TTC549 (cell line): Measurements from ENCODE around the gene TMIGD2.
A peak's percentile ranks its signal among the peaks of the same experiment; 100 is the strongest.
"Not testable (repeated sequence)": the region's sequence is repeated elsewhere in the genome, so short reads cannot be mapped to it uniquely, and the experiment has no call there.

ENCODE experiments used
- FAIRE-seq: peaks from 2 replicates; lab custom pipeline; 2012; peaks lifted over from hg19 to GRCh38; lab: Jason Lieb, UNC

The TMIGD2 gene, protein sequence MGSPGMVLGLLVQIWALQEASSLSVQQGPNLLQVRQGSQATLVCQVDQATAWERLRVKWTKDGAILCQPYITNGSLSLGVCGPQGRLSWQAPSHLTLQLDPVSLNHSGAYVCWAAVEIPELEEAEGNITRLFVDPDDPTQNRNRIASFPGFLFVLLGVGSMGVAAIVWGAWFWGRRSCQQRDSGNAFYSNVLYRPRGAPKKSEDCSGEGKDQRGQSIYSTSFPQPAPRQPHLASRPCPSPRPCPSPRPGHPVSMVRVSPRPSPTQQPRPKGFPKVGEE

DNA sequence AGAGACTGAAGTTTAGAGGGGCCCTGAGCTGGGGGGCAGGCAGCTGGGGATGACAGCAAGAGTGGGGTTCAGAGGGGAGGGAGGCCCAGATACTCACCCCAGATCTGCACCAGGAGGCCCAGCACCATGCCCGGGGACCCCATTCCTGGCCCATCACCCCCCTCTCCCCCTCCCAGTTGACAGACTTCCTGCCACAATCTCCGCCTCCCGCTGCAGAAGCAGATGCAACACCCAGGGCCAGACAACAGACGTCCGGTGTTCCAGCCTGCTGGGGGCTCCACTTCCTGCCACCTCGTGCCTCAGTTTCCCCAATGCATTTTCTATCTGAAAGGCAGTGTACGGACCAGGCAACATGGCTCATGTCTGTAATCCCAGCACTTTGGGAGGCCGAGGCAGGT is at the start of gene TMIGD2:
Gene TMIGD2, minus strand, starts transcription at position 147 of the 398 bp plus-strand sequence. Its CDS starts 4 bp downstream, at position 143.
- no peak for FAIRE-seq

DNA sequence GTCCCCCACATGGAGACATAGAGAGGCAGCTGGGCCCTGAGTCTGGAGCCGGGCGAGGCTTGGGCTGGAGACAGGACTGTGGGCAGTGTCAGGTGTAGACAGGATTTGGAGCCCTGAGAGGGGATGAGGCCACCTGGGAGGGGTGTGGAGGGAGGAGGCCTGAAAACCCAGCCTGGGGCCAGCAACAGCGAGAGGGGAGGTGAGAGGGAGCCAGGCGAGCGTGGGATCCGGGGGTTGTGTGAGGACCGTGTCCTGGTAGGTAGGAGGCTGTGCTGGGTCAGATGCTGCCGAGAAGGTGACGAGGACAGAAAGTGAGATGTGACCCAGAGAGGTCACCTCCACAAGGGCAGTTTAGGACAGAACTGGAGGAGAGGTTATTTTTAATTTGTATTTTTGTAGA is 48.5 kb upstream of the TMIGD2 start:
- FAIRE-seq: no peak

DNA sequence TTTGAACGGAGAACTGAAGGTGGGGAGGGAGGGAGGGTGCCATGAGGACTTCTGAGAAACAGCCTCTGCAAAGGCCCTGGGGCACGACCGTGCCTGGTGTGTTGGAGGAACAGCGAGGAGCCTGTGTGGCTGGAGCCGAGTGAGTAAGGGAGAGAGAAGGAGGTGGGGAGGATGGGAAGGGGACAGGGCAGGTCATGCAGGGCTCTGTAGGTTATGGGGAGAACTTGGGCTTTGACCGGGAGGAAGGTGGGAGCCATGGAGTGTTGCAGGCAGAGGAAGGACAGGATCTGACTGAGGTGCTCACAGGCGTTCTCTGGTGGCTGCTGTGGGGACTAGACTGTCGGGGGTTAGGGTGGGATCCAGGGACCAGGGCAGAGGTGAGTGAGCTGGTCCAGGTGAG is 47.9 kb upstream of the TMIGD2 start:
- FAIRE-seq: no peak

DNA sequence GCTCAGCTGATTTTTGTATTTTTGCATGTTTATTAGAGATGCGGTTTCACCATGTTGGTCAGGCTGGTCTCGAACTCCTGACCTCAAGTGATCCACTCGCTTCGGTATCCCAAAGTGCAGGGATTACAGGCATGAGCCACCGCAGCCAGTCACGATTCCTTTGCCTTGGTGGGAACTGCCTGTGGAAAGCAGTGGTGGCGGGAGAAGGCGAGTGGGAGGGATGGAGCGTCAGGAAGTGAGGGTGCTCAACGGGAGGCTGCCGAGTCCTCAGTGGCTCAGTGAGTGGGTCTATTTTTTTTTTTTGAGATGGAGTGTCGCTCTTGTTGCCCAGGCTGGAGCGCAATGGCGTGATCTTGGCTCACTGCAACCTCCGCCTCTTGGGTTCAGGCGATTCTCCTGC is 47.0 kb upstream of the TMIGD2 start:
- FAIRE-seq: not testable (repeated sequence)

DNA sequence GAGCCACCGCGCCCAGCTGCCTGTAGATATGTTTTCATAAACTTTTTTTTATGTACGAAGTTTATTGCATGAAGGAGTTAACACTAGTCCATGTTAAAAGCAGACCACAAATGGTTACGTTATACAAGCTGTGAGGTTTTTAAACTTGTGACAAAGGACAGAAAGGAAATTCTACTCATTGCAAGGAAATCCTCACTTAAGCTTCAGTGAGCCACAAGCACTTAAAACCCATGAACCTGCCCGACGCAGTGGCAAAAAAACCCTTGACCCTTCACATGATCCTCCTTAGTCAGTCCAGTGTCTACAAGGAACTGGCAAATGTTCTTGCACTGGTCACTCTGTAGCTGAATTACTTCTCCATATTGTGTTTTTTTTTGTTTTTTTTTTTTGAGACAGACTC is 45.3 kb upstream of the TMIGD2 start:
- no peak for FAIRE-seq

DNA sequence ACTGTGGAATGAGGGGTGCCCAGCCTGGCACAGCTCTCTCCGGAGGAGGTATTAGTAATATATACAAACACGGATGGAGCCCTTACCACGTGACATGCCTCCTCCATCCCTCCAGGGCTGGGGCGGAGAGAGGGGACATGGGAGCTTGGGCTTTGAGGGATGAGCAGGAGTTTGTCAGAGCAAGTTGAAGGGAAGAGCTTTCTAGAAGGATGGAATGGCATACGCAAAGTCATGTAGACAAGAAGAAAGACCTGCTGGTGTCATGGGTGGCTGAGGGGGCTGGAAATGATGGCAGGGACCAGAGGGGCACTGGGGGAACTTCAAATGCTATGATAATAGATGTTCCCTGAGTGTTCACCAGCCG is 43.8 kb upstream of the TMIGD2 start:
- FAIRE-seq: no peak

DNA sequence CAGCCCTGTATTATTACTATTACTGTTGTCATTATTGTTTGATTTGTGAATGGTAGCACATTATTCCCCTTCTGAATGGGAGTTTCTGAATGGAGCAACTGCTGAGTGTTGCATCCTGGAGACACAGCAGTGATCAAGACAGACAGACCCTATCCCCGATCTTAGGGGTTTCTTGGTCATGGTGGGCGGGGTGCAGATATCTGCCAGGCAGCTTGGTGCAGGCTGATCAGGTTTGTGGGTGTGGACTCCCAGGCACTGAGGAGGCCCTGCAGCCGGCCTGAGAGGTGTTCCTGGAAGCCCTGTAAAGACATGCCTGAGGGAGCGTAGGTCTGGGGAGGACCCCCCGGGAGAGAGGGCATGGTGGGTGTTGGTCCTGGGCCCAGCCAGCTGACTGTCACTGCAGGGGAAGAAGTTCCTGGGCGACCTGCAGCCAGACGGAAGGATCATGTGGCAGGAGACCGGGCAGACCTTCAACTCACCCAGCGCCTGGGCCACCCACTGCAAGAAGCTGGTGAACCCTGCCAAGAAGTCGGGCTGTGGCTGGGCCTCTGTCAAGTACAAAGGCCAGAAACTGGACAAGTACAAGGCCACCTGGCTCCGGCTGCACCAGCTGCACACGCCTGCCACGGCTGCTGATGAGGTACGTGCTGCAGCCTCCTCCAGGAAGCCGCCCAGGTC is 43.3 kb upstream of the TMIGD2 start:
- FAIRE-seq: no peak

DNA sequence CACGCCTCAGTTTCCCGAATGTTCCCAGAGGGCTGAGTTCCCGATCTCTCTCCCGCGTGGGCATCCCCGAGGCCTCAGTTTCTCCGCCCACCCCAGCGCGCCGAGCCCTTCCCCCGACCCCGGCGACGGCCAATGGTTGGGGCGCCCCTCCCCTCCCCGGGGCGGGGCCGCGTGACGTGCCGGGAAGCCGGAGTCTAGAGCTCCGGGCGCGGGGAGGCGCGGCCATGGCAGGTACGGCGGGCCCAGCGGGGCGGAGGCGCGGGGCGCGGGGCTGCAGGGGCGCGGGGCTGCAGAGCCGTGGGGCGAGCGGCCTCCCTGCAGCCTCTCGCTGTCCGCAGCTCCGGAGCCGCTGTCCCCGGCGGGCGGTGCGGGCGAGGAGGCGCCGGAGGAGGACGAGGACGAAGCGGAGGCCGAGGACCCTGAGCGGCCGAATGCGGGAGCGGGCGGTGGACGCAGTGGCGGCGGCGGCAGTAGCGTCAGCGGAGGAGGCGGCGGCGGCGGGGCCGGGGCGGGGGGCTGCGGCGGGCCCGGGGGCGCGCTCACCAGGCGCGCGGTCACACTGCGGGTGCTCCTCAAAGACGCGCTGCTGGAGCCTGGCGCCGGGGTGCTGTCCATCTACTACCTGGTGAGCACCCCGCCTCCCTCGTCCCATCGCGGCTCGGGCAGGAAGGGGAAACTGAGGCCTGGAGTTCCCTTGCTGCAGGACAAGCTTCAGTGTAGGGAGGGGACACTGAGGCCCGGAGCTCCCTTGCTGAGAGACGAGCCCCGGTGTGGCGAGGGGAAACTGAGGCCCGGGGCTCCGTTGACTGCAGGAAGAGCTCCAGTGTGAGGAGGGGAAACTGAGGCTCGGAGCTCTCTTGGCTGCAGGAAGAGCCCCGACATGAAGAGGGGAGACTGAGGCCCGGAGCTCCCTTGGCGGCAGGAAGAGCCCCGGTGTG is 41.5 kb upstream of the TMIGD2 start, which contains the start of gene MPND:
Gene MPND, plus strand, starts transcription at position 193 of the 938 bp plus-strand sequence. Its CDS starts 32 bp downstream, at position 225.
- FAIRE-seq: no peak

DNA sequence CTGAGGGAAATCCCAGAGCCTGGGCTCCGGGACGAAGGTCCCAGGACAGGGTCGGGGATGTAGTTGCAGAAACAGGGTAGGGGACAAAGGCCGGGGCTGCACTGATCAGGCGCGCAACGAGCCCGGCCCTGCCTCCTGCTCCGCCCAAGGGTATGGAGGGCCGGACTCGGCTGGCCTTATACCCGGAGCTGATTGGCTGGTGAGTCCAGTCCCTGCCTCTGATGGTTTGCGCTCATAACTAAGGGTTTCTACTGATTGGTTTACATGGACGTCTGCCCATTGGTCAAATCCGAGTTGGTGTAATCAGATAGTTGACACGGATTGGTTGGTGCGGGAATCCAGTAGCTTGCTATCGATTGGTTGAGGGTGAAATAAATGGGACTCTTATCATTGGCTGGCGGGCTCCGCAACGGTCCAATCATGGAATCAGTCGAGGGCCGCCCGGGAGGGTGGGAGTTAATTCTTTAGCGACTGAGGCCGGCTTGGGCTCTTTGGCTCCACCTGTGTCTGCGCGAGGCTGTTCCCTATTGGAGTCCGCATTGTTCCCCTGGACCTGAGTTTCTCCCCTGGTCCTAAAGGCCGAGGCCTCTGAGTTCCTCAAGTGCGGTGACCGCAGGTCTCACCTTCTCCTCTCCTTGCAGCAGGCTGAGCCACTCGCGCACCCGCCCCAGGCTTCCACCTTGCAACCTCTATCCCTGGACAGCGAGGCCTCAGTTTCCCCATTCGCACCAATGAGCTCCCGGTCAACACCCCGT is 40.6 kb upstream of the TMIGD2 start:
- FAIRE-seq: peak; percentile 99

DNA sequence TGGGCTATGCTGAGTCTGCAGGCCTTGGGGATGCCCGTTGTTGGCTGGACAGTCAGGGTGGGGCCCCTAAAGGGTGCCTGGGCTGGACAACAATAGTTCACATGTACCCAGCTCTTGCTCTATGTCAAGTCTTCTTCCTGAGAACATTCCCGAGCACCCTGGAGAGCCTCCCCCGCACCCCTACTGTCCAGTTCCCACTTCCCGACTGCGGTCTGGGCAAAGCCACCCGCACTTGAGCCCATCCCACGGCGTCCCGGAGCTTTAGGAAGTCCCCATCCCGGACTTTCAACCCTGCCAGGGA is 40.1 kb upstream of the TMIGD2 start:
- FAIRE-seq: no peak

DNA sequence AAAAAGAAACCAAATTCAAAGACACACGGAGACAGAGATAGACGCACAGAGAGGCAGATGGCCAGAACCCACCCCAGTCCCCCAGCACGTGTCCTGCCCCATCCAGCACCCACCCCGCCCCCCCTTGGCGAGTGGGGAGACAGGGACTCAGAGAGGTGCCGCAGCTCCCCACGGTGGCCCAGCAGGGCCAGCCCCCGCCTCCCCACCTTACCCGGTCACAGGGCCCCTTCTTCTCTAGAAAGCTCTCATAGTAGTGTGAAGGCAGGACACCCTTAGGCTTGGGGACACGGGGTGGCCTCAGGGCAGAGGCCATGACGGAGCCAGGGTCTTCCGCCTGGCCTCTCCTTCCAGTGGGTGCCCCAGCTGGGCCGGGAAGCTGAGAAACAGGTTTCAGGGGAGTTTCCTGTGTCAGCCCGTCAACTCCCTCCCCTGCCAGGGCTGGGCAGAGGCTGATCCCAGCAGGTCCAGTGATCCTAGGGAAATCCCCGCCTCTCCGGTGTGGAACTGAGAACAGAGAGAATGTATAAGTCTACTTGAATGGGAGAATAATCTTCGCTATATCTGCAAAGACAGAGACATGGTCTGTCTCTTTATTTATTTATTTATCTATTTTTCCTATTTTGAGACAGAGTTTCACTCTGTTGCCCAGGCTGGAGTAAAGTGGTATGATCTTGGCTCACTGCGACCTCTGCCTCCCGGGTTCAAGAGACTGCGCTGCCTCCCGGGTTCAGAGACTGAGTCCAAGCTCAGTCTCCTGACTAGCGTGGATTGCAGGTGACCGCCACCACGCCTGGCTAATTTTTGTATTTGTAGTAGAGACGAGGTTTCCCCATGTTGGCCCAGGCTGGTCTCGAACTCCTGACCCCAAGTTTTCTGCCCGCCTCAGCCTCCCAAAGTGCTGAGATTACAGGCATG is 36.5 kb upstream of the TMIGD2 start, which contains the start of gene STAP2:
Gene STAP2, minus strand, starts transcription at position 387 of the 915 bp plus-strand sequence. Its CDS starts 74 bp downstream, at position 313.
- FAIRE-seq: no peak

DNA sequence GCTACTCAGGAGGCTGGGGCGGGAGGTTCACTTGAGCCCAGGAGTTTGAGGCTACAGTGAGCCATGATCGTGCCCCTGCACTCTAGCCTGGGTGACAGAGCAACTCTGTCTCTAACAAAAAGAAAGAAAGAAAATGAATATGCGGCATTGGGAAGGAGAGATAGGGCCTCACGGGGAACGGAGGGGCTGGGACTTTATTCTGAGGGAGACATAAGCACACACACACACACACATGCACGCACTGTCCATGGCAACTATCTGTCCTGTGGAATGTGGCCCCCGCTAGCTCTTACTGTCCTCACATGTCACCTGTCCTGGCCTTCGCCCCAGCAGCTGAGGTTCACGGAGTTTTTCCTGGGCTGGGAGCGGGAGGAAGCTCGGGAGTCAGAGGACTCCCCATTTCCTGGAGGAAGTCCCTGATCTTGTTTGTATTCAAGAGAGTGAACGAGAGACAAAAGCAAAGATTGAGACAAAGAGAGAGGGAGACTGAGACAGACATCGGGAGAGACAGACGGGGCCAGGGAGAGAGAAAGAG is 35.8 kb upstream of the TMIGD2 start:
- FAIRE-seq: no peak

DNA sequence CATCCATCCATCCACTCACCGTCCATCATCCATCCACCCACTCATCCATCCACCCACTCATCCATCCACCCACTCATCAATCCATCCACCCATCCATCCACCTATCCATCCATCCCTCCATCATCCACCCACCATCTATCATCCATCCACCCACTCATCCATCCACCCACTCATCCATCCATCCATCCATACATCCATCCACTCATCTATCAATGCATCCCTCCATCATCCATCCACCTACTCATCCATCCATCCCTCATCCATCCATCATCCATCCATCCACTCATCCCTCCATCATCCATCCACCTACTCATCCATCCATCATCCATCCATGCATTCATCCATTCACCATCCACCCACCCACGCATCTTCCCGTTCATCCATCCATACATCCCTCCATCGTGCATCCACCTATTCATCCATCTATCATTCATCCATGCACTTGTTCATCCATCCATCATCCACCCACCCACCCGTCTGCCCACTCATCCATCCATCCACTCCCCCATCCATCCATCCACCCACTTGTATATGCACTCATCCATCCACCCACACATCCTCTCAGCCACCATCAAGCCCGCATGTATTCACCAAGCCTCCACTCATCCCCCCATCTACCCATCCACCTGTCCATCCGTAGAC is 32.9 kb upstream of the TMIGD2 start:
- FAIRE-seq: no peak

DNA sequence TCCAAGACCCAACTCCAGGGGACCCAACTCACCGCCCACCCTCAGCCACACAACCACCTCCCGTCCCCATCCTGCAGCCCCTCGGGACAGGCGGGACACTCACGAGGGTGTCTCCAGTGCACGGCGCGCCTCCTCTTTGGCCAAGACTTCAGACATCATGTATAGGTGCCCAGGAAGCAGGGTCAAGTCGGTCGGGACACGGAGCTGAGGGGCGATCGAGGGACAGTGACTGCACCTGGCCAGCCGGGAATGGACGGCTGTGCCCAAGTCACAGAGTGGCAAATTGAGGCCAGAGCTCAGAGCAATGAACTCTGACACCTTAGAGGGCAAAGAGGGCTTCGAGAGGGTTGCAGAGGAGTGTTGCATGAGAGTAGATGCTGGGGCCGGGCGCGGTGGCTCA is 27.7 kb upstream of the TMIGD2 start:
- FAIRE-seq: no peak

DNA sequence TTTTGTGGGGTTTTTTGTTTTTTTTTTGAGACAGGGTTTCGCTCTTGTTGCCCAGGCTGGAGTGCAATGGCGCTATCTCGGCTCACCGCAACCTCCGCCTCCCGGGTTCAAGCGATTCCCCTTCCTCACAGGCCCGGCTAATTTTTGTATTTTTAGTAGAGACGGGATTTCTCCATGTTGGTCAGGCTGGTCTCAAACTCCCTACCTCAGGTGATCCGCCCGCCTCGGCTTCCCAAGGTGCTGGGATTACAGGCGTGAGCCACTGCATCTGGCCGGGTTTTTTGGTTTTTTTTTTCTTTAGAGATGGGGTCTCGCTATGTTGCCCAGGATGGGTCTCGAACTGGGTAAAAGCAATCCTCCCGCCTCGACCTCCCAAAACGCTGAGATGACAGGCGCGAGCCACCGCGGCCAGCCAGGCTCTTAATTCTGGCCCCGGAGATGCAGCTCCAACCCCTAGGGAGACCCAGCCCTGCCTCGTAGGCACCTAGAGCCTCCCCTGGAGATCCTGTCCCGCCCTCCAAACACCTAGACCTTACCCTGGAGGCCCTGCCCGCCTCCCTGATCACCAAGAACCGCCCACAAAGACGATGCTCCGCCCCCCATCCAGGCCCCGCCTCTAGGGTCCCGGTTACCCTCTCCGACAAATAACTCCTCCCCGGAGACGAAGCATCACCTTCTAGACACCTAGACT is 26.9 kb upstream of the TMIGD2 start:
- FAIRE-seq: not testable (repeated sequence)

DNA sequence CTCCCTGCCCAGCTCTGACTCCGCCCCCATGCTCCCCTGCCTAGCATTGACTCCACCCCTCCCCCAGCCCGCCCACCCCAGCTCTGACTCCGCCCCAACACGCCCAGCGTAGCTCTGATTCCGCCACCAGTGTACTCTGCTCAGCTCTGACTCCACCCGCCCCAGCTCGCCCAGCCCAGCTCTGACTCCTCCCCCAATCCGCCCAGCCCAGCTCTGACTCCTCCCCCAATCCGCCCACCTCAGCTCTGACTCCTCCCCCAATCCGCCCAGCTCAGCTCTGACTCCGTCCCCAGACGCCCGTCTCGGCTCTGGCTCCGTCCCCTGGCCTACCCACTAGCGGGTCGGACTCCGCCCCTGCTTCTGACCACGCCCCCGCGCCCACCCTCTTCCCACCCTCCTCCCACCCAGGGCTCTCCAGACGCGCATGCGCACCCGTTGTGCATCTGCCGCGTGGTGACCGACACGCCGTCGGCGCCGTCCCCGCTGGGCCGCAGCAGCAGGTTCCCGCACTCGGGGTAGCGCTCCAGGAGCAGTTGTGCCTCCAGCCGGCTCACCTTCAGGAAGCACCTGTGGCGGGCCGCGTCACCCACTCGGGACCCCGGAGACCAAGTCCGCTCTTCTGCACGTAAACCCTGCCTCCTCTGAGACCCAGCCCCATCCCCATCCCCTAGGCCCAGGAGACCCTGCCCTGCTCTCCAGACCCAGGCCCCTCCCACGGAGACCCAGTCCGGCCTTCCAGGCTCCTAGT is 26.2 kb upstream of the TMIGD2 start:
- no peak for FAIRE-seq

DNA sequence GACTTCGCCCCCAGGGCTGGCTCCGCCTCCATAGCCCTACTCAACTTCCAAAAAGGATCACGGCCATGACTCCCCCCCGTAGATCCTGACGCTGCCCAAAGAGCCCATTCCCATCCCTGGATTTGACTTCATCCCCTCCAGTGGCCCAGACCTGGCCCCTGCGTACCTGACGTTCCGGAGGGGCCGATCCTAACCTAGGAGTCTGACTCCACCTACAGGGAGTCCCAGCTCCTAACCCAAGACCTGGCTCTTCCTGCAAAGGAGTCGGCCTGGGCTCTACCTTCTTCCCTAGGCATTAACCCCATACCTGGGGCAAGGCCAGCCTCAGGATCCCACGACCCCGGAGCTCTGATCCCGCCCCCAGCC is 25.7 kb upstream of the TMIGD2 start:
- no peak for FAIRE-seq

DNA sequence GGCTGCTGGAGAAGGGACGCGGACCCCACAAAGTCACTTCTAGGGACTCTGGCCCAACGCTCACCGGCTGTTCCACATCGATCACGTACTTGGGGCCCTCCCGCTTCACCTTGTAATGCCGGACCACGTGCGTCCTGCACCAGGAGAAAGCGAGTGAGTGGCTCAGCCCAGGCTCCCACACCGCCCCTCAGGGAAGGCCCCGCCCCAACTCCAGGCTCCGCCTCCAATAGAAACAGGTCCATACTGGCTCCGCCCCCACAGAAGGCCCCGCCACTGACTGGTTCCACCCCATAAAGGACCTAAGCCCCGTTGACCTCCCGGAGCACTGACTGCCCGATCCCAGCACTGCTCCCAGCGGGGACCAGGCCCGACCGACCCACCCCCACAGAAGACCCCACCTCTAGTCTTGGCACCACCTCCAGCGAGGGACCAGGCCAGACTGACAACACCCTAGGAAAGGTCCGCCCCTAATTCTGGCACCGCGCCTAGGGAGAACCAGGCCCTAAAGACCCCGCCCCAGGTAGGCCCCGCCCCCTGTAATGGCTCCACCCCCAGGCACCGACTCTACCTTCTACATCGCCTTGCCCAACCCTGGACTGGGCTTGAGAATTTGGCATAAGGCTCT is 25.2 kb upstream of the TMIGD2 start:
- FAIRE-seq: no peak

DNA sequence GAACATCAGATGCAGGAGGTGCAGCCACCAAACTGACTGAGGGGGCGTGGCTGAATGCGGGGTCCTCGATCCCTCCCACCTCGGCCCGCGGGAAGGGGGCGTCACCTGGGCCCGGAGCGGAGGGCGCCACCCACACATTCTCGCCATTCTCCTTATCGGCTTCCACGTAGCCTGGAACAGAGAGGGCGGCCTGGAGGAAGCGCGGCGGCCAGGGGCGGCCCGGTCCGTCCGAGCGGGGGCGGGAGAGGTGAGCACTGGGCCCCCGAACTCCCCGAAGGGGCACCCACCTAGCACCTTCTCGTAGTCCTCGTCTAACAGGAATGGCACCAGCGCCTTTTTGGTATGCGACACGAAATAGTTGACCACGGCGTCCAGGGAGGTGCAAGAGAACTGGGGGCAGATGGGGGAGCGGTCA is 24.7 kb upstream of the TMIGD2 start:
- FAIRE-seq: no peak
